Measurements from ENCODE around the gene RUBCNL.

DNA sequence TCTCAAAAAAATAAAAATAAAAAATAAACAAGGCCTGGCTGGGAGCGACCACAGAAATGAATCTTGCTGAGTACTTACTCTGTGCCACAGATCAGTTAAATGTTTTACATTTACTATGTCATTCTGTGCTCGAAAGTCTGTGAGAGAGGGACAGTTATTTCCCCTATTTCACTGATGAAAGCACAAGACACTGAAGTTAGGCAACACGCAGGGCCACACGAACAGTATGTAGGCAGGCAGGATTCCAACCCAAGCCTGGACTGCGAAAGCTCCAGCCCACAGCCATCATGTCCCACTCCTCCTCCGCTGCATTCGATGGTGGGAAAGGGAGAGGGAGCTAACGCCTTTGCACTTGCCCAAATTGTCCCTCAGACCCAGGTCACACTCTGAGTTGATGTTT lies 34.2 kb downstream of the RUBCNL start:
- TF ChIP-seq CTCF (IDR thresholded peaks at IDR 0.05; ENCODE audit: poor library complexity) (no peak), EZH2 (IDR thresholded peaks at IDR 0.05; ENCODE audit: borderline replicate concordance) (no peak)
